ENCODE results near the gene HMCN1. TPM values are rescaled to one million over a fixed set of nuclear protein-coding genes. Genes with fewer than 3 reads are reported as not detected.

Gene HMCN1
- polyA plus RNA-seq, 1 of the 3 experiments (the other 2 are of a cell fraction): 59.5 TPM

GRCh38 chr1:185843986-185844385 is 109.8 kb downstream of the HMCN1 start:
- H3K9me3 ChIP-seq: no peaks in the 10 kb centered on the region
- H3F3A ChIP-seq (replicated peaks; ENCODE audit: insufficient read depth): no peaks in the 10 kb centered on the region
- no peak overlapping the region for H2AFZ ChIP-seq (ENCODE audit: low read depth)
- peaks cover 0 to 3% of the 10 kb centered on the region in 2 experiments for H3K36me3 ChIP-seq (replicated peaks in 1 of 2; ENCODE audit: control insufficient read depth in 1 of 2, insufficient read depth in 2 of 2, low read length in 1 of 2)
- H3K9me2 ChIP-seq: no peaks in the 10 kb centered on the region
- H3K4me1 ChIP-seq (ENCODE audit: control insufficient read depth in 1 of 2, insufficient read depth in 2 of 2, low read depth in 1 of 2, low read length in 1 of 2): peaks cover 11 to 16% of the 10 kb centered on the region in 2 experiments; a peak in 2 of 4 replicates
- 0% methylated on average over 1 of the region's 1 CpG for WGBS (ENCODE audit: low lambda C conversion rate)
- no peak for DNase-seq
- CTCF ChIA-PET: no interaction called here
- TF ChIP-seq CTCF (IDR thresholded peaks at IDR 0.05) (no peak), ZBTB33 (IDR thresholded peaks at IDR 0.05; ENCODE audit: borderline replicate concordance, low read depth) (no peak), TCF12 (IDR thresholded peaks at IDR 0.05) (no peak), SMC3 (IDR thresholded peaks at IDR 0.05; ENCODE audit: low read depth, low read length) (no peak), FOXM1 (IDR thresholded peaks at IDR 0.05; ENCODE audit: low read depth) (no peak), POLR2AphosphoS5 (IDR thresholded peaks at IDR 0.05; ENCODE audit: low read depth, low read length) (no peak), EZH2phosphoT487 (IDR thresholded peaks at IDR 0.05; ENCODE audit: borderline replicate concordance, low read depth) (no peak), MAX (IDR thresholded peaks at IDR 0.05; ENCODE audit: low read depth) (no peak), SIN3A (IDR thresholded peaks at IDR 0.05; ENCODE audit: borderline replicate concordance, low read depth, low read length) (no peak), EP300 (IDR thresholded peaks at IDR 0.05; ENCODE audit: borderline replicate concordance in 1 of 2, low read depth in 1 of 2, low read length in 1 of 2) (no peak), JUND (IDR thresholded peaks at IDR 0.05) (no peak), USF1 (IDR thresholded peaks at IDR 0.05; ENCODE audit: borderline replicate concordance, low read depth) (no peak), FOXJ3 (CRISPR knock-in tag; IDR thresholded peaks at IDR 0.05) (no peak)
- no peak overlapping the region for H3K4me3 ChIP-seq (ENCODE audit: low read depth in 2 of 2, low read length in 1 of 2)
- H3K27ac ChIP-seq (ENCODE audit: low read depth in 2 of 2, low read length in 1 of 2): peak overlapping the region in 1 of 2 experiments; percentile 64; a peak in 1 of 4 replicates
- no peaks in the 10 kb centered on the region for H3K79me2 ChIP-seq (ENCODE audit: insufficient read depth)
- H3K9ac ChIP-seq: no peak overlapping the region
- no peaks in the 10 kb centered on the region for H4K20me1 ChIP-seq (ENCODE audit: insufficient read depth)
- POLR2A ChIA-PET: no interaction called here
- H3K27me3 ChIP-seq (ENCODE audit: insufficient read depth): no peaks in the 10 kb centered on the region; the same call in 1 of the 2 replicates
- no peak overlapping the region for H3K4me2 ChIP-seq
